Measurements from ENCODE around the gene RBM38. TPM values are rescaled to one million over a fixed set of nuclear protein-coding genes. Genes with fewer than 3 reads are reported as not detected.

The RBM38 gene
- total and polyA plus RNA-seq, 2 of the 13 experiments (the other 11 are each of a cell fraction or from before 2014, with no cell fraction given) = 24.2 to 34.2 TPM

DNA sequence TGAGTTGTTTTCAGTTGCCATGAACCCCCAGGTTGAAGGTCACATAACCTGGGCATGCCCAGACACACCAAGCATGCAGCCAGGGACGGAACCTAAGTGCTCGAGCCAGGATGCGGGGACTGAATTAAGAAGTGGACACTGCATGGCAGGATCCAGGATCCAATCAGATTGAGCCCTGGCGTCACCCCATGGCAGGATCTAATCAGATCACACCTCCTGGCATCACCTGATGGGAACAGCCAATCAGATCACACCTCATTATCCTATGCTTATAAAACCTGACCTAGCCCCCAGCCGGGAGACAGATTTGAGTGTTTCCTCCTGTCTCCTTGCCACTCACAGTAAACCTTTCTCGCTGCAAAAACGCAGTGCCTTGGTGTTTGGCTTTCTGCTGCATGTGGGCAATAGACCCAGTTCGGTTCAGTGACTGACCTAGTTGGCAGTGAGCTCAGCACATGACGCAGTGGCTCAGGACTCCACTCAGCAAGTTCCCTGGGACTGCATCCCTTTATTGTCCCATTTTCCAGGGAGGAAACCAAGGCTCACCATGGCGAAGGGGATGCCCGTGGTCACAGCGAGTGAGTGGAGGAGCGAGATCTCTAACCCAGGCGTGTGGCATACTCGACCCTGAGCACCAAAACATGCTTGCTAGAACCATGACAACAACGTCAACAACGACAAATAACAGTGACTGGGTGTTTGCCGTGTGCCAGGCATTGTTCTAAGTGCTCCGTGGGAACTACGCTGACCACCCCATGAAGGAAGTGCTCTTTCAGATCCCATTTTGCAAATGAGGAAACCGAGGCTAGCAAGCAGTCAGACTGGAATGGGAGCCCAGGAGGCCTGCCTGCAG lies 66.3 kb downstream of the RBM38 start (continued):
- TF ChIP-seq, protein P1, sequence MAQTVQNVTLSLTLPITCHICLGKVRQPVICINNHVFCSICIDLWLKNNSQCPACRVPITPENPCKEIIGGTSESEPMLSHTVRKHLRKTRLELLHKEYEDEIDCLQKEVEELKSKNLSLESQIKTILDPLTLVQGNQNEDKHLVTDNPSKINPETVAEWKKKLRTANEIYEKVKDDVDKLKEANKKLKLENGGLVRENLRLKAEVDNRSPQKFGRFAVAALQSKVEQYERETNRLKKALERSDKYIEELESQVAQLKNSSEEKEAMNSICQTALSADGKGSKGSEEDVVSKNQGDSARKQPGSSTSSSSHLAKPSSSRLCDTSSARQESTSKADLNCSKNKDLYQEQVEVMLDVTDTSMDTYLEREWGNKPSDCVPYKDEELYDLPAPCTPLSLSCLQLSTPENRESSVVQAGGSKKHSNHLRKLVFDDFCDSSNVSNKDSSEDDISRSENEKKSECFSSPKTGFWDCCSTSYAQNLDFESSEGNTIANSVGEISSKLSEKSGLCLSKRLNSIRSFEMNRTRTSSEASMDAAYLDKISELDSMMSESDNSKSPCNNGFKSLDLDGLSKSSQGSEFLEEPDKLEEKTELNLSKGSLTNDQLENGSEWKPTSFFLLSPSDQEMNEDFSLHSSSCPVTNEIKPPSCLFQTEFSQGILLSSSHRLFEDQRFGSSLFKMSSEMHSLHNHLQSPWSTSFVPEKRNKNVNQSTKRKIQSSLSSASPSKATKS (CRISPR knock-in tag; IDR thresholded peaks at IDR 0.05) = no peak
- TF ChIP-seq DPF2 (CRISPR knock-in tag; IDR thresholded peaks at IDR 0.05; ENCODE audit: borderline replicate concordance, low read depth) (no peak), EZH2 (conservative IDR thresholded peaks at IDR 0.05; ENCODE audit: low read depth, low read length) (no peak), TBX3 (IDR thresholded peaks at IDR 0.05; ENCODE audit: borderline replicate concordance) (no peak), ARID2 (CRISPR knock-in tag; IDR thresholded peaks at IDR 0.05; ENCODE audit: borderline replicate concordance) (no peak), SETDB1 (CRISPR knock-in tag; IDR thresholded peaks at IDR 0.05; ENCODE audit: borderline replicate concordance) (peak; percentile 30; the same call in 1 of the 2 replicates), BHLHE40 (IDR thresholded peaks at IDR 0.05; ENCODE audit: low read length) (no peak), ZNF629 (CRISPR knock-in tag; conservative IDR thresholded peaks at IDR 0.05) (0 out of 2 replicates have a peak, but pooled peaks have one; percentile 15), NR2C2 (CRISPR knock-in tag; IDR thresholded peaks at IDR 0.05; ENCODE audit: borderline replicate concordance) (0 out of 2 replicates have a peak, but pooled peaks have one; percentile 29)
- TF ChIP-seq, protein P2, sequence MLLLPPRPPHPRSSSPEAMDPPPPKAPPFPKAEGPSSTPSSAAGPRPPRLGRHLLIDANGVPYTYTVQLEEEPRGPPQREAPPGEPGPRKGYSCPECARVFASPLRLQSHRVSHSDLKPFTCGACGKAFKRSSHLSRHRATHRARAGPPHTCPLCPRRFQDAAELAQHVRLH (CRISPR knock-in tag; IDR thresholded peaks at IDR 0.05; ENCODE audit: borderline replicate concordance, low read depth) = no peak
- TF ChIP-seq, protein P3, sequence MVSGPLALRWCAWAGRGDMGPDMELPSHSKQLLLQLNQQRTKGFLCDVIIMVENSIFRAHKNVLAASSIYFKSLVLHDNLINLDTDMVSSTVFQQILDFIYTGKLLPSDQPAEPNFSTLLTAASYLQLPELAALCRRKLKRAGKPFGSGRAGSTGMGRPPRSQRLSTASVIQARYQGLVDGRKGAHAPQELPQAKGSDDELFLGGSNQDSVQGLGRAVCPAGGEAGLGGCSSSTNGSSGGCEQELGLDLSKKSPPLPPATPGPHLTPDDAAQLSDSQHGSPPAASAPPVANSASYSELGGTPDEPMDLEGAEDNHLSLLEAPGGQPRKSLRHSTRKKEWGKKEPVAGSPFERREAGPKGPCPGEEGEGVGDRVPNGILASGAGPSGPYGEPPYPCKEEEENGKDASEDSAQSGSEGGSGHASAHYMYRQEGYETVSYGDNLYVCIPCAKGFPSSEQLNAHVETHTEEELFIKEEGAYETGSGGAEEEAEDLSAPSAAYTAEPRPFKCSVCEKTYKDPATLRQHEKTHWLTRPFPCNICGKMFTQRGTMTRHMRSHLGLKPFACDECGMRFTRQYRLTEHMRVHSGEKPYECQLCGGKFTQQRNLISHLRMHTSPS (CRISPR knock-in tag; IDR thresholded peaks at IDR 0.05; ENCODE audit: low read depth) = 0 out of 2 replicates have a peak, but pooled peaks have one; percentile 36
- TF ChIP-seq, protein P4, sequence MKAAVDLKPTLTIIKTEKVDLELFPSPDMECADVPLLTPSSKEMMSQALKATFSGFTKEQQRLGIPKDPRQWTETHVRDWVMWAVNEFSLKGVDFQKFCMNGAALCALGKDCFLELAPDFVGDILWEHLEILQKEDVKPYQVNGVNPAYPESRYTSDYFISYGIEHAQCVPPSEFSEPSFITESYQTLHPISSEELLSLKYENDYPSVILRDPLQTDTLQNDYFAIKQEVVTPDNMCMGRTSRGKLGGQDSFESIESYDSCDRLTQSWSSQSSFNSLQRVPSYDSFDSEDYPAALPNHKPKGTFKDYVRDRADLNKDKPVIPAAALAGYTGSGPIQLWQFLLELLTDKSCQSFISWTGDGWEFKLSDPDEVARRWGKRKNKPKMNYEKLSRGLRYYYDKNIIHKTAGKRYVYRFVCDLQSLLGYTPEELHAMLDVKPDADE (CRISPR knock-in tag; IDR thresholded peaks at IDR 0.05) = no peak
